HG02885 (cell line): ENCODE results near the gene LIMA1.
"Not testable (repeated sequence)": the region's sequence is repeated elsewhere in the genome, so short reads cannot be mapped to it uniquely, and the experiment has no call there.

Experiments
- ATAC-seq: cut with Tn5 transposase; IDR thresholded peaks from one replicate; pipeline ENCODE4 v1.9.1; 2021; ENCODE audit warnings: mild to moderate bottlenecking; ENCODE audit not compliant: unreplicated experiment, poor library complexity

Gene LIMA1

GRCh38 chr12:50221228-50222008 is 61.9 kb downstream of the LIMA1 start:
- ATAC-seq, result peak; percentile 39

- peak; percentile 48 for ATAC-seq
Observed at GRCh38 chr12:50220363-50220995, 62.8 kb downstream of the LIMA1 start.

DNA sequence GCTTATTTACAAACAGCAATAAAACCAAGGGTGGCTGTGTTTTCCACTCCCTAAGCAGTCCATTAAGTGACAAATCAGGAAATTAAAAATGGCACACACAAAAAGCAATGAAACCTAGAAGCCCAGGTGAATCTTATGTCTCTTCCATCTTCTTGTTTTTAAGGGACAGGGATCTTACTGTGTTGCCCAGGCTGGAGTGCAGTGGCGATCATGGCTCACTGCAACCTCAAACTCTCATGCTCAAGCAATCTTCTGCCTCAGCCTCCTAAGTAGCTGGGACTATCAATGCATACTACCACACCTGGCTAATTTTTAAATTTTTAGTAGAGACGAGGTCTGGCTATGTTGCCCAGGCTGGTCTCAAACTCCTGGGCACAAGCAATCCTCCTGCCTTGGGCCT is 63.8 kb downstream of the LIMA1 start:
- no peak for ATAC-seq

GRCh38 chr12:50219001-50219400 is 64.3 kb downstream of the LIMA1 start:
- not testable (repeated sequence) for ATAC-seq

DNA sequence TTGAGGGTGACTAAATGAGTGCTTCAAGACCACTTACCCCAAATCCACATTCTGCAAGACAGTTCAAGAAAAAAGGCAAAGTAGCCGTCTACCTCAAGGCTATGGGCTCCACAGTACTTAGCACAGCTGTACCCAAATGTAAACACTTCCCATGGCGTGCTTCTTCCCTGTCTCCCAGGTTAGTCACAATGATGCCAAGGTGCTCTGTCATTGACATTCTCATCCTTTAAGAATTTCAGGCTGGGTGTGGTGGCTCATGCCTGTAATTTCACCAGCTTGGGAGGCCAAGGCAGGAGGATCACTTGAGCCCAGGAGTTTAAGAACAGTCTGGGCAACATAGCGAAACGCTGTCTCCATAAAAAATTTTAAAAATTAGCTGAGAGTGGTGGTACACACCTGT is 64.9 kb downstream of the LIMA1 start:
- no peak for ATAC-seq

- no peak for ATAC-seq
Observed at GRCh38 chr12:50217202-50217601, 66.1 kb downstream of the LIMA1 start.

DNA sequence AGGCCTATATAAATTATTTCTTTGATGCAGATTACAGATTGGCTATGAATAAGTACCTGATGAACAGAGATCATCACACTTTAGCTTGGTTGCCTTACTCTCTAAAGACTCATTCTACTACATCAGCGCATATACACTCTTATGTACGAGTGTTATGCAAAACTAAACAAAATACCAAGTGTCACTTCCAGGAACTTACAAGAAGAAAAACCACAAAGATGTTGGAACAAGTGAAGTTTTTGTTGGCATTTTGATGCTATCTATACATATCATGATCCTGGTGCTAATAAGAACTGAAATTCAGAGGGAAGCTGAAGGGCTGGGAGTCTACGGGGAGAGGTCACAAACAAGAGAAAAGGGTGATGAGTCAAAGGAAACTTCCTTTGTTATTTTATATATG is 68.3 kb downstream of the LIMA1 start:
- ATAC-seq, result no peak

- ATAC-seq, result no peak
Observed at GRCh38 chr12:50214018-50214417, 69.3 kb downstream of the LIMA1 start.

GRCh38 chr12:50213439-50213838 is 69.9 kb downstream of the LIMA1 start:
- ATAC-seq, result no peak

- ATAC-seq, result no peak
Observed at GRCh38 chr12:50212071-50212467, 71.3 kb downstream of the LIMA1 start.

DNA sequence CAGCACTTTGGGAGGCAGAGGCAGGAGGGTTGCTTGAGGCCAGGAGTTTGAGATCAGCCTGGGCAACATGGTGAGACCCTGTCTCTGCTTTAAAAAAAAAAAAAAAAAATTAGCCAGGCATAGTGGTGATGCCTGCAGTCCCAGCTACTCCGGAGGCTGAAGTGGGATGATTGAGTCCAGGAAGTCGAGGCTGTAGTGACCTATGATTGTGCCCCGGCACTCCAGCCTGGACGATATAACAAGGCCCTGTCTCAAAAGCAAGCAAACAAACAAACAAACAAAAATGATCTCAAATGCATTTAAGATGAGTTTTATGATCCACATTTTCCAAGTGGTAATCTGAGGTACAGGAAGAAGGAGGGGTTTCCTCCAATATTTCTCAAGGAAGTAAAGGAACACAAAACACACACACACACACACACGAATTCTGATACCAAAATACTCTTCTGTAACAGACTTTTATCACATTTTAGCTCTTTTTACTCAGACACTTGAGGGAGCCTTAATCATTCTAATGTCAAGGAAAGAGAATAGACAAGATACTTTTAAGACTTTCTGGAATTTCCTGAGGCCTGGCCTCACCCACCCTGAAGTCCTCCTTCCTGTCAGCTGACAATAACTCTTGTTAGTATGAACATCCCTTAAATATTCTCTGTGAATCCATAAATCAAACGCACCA is 71.8 kb downstream of the LIMA1 start:
- ATAC-seq, result no peak

- ATAC-seq, result no peak
Observed at GRCh38 chr12:50207424-50207823, 75.9 kb downstream of the LIMA1 start.

GRCh38 chr12:50205648-50206047 is 77.7 kb downstream of the LIMA1 start:
- no peak for ATAC-seq

DNA sequence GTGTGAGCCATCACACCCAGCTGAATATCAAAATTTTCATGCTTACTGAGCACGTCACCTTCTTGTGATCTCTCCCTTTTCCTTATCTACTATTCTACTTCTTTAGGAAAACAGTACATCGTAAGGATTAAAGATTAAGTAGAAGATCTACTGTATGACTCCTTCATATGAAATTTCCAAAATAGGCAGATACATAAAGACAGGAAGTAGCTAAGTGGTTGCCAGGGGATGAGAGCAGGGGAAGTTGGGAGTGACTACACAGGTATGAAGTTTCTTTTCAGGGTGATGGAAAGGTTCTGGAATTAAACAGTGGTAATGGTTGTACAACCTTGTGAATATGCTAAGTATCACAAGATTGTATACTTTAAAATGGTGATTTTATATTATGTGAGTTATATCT is 79.6 kb downstream of the LIMA1 start:
- no peak for ATAC-seq

DNA sequence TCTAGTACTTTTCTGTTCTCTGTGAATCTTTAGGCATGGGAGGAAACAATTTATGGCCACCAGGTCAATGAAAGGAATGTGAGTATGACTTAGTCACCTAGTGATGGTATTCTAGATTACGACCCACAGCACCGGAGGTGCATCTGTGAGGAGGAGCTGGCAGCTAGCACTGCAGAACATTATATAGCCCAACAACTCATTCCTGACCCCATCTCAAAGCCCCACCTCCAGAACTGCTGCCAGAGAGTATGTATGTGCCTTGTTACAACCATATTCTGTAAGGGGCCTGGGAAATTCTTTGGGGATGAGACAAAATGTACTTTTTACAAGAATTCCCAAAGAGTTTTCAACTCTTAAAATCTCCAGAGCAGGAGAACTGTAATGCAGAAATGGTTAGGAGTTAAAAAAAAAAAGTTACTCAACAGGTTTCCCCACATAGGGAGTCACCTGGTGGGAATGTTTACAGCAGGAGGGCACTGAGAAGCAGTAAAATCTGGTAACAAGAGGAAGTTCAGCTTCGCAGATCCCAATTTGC is 81.3 kb downstream of the LIMA1 start:
- no peak for ATAC-seq

DNA sequence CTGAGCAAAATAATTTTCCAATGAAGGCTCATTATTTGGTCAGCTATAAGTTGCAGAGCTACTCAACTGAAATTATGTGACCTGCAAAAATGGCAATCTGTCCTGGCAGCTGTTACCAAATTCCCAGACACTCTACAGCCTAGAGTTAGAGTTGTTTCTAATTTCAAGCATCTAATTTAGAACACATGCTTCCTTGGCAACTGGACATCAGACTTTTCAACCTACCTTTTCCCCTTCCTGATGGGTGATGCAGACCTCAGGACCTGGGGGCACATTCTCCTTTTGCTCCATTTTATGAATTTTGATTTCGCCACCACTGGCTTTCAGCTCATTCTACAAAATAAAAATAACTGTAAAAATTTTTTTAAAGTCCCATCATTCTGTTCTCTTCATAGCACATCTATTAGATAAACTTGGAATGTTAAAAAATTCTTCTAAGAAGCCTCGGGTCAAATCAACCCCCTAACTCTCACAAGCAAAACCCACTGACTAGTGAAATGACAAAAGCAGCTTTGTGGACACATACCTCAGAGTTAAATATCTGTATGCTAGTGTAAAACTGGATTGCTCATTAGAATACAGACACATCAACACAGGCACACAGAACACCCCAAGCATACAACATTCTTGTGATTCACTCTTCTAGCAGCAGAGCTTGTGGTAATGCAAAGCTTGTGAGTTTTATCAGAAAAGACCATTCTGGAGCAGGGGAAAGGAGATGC is 82.6 kb downstream of the LIMA1 start:
- no peak for ATAC-seq

- no peak for ATAC-seq
Observed at GRCh38 chr12:50198829-50199228, 84.5 kb downstream of the LIMA1 start.

- no peak for ATAC-seq
Observed at GRCh38 chr12:50197297-50197727, 86.0 kb downstream of the LIMA1 start.

DNA sequence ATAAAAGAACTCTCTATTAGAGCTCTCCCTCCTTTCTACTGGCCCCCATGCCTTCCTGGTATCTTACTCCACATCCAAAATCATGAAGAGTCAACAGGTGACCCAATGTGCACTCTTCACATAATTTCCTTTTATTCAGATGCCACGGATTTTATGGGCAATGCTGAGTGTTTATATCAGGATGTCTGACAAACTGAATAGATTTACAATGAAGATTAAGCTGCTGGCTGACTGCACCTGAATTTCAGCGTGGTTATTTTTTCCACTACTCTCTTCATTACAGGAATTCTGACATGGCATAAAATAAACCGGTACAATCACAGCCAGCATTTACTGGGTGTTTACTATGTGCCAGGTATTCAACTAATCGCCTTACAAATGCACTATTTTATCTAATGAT is 86.8 kb downstream of the LIMA1 start:
- no peak for ATAC-seq

DNA sequence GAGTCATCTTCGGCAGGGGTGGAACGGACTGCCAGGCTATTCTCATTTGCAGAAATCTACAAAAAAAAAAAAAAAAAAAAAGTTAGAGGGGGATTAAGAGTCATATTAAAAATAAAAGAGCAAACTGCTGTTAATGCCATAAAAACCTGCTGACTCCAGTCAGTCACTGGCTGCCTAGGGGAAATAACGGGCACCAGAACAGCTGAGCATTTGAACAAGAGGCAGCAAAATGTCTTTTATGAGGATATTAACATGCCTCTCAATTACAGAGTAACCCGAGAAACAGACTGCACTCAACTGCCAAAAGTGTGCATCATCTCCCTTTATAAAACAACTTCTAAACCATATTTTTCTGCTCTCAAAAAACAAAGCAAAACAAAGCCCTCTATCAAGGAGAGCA is 87.5 kb downstream of the LIMA1 start:
- ATAC-seq, result no peak

DNA sequence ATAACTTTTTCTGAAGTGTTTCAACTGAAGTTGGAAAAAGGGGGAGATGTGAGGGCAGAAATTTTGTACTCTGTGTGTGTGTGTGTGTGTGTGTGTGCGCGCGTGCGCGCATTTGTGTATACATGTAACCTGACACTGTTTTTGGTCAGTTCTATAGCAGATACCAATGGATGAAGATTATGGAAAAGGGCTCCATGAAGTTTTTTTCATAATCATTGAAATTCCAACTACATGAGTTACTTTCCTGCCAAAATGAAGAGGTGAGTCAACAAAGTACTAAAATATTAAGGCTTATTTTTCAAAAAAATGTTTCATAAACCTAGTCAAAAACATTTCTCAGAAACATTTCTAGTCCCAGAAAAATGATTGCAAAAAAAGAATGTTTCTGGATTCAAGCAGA is 90.4 kb downstream of the LIMA1 start:
- ATAC-seq, result no peak
